Activated CD4-positive, alpha-beta T cell treated with anti-CD3 and anti-CD28 coated beads, Interleukin-2, amount 50 U/mL, for 48 hours (primary cell): ENCODE data around the gene LAPTM5.
A peak's percentile ranks its signal among the peaks of the same experiment; 100 is the strongest.
"Not testable (repeated sequence)": the region's sequence is repeated elsewhere in the genome, so short reads cannot be mapped to it uniquely, and the experiment has no call there.

Experiments used
- DNase-seq, 2 experiments: peaks; one replicate each; pipeline ENCODE4 v3.0.0-alpha.2; 2020

LAPTM5 gene

DNA sequence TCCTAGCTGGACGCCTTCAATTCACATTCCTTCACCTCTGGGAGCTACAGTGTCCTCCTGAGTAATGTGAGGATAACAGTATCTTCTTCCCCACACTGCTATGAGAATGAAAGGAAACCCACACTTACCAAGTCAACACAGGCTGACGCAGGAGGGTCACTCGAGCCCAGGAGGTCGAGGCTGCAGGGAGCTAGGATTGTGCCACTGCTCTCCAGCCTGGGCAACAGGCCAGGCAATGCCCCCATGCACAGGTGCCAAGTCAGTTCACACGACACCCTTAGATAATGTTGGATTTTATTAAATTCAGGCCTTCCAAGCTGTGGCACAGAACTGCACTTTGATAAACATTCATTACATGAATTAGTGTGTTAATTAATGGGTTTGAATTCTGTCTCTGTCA, 66.1 kb downstream of the LAPTM5 start:
- DNase-seq: no peak

DNA sequence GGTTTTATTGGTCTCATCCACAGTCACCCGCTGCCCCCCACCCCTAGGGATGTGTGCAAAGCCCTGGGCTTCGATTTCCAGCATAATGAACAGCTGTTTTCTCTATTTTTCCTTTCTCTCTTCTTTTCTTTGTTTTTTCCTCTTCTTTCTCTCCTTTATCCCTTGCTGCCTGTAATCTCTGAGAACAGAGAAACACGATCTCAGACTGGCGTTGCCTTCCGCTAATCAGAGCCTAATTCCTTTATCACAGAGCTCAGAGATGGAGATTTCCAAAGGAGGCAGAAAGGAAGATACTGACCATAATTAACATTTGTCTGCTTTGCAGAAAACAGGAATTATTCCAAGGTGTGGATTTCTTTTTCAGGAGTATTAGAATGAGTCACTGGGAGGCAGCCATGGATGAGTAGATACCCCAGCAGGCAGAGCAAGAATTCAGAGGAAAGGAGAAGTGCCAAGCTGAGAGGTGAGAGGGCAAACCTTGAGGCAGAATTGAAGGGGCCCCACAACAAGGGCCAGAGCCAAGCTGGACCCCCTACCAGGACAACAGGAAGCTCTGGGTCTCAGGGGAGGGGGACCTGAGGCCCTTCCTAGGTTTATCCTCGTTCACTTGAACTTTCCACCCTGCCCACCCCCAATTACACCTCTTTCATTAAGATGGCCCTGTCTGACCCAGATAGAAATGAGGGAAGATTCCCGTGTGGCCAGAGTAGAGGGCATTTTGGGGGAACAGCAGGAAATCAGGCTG, 67.5 kb downstream of the LAPTM5 start:
- no peak for DNase-seq

DNA sequence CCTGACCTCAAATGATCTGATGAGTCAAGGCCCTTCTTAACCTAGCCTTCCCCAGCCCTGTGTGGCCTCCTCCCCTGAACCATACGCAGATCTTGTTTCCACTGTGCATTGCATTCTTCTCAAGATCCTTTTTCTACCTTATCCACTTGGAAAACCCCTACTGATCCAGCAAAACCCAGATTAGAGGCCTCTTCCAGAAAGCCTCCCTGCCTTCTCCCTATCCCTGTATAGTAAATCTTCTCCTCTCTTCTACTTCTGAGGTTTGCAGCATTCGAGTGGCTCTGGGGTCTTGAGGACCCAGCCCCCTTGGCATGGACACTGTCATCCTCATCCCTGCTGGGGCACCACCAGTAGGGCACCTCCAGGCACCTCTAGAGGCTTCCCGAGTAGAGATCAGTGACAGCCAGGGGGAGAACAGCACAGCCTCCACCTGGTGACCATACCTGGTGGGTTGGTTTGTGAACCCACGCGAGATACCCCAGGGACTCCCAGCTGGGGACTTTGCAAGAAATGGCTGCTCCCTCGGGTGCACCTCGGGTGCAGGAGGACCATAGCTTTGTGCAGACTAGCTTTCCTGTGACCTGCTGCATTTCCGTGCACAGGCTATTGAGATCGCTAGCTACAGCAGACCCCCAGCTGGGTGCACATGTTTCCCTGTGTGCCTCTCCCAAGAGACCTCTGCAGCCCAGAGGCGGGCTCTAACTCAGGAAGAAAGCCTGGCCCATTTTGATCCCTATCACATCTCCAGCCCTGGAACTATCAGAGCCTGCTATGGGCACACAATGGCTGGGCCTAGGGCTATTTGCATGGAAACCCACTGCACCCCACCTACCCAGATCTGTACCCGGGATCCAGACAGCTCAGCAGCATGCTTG, 68.4 kb downstream of the LAPTM5 start:
- no peak for DNase-seq

GRCh38 chr1:30688516-30688915, 69.1 kb downstream of the LAPTM5 start:
- not testable (repeated sequence) for DNase-seq

- no peak for DNase-seq
Measured at GRCh38 chr1:30687886-30688285, 69.7 kb downstream of the LAPTM5 start.

DNA sequence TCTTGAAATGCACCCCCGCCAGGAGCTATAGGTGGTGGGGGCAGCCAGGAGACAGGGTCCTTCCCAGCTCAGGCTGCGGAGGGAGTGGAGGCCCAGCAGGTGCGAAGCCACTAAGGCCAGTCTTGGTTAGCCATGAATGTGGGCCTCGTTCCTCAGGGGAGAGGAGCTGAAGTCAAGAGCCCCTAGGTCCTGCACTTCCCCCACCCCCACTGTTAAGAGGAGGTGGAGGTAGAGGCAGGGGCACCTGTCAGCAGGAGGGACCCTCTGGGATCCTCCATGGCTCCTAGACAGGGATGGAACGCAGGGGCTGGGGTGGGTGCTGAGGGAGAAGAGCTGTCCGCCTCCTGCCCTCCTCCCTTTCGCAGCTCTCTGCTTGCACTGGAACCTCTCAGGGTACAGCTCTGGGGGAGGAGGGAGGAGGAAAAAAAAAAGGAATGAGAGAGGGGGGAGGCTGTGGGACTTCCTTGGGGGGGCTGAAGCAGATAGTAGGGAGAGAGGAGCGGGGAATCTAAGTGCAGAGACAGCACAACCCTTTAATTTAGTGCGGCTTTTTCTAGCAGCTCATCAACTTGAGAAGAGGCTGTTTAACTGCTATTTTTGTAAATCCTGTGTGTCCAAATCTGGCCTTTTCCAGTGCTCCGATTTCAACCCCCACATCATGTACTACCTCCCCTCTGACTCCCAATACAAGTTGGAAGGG, 71.2 kb downstream of the LAPTM5 start:
- DNase-seq: no peak

DNA sequence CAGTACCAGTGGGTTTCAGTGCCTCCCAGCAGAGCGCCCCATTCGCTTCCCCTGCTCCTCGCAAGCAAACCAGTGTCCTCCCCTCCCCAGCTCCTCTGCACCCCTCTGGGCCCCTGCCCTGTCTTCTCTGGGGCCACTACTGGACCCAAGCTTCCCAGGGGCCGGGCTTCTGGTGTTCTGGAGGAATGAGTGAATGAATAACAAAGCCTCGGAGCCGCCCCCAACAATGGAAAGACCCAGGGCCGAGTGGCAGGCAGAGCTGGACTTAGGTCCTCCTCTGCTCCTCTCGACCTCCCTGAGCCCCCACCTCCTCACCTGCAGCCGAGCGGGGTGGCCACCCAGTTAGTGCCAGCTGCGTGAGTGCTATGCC, 71.8 kb downstream of the LAPTM5 start:
- no peak for DNase-seq

- DNase-seq: peak; percentile 10 to 14
Measured at GRCh38 chr1:30684881-30685795, 72.4 kb downstream of the LAPTM5 start.

- DNase-seq: no peak
Measured at GRCh38 chr1:30684259-30684658, 73.3 kb downstream of the LAPTM5 start.

DNA sequence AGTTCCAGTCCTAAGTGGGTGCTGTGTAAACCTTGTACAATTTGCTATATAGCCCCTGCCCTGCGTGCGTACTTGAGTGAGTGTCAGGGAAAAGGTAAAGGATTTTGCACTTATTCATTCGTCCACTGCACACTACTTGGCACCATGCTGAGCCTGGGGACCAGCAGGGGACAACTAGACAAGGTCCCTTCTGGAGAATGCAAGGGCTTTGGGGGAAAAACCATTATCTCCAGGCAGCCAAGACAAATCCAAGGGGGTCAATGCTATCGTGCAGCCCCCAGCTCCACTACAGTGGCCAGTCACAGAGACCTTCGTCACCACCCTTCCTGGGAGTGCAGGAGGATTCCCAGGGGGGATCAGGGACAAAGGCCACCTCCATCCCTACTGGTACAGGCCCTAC, 73.9 kb downstream of the LAPTM5 start:
- no peak for DNase-seq
